HG02885 (cell line): ENCODE results near the gene RAB3A.
"Not testable (repeated sequence)": the region's sequence is repeated elsewhere in the genome, so short reads cannot be mapped to it uniquely, and the experiment has no call there.

ENCODE experiments used
- ATAC-seq: cut with Tn5 transposase; IDR thresholded peaks from one replicate; pipeline ENCODE4 v1.9.1; 2021; ENCODE audit warnings: mild to moderate bottlenecking; ENCODE audit not compliant: unreplicated experiment, poor library complexity

Gene RAB3A

GRCh38 chr19:18224525-18225354 lies 20.9 kb upstream of the RAB3A start:
- ATAC-seq = peak; percentile 91

GRCh38 chr19:18223860-18224524 lies 20.1 kb upstream of the RAB3A start:
- ATAC-seq = peak; percentile 35

- no peak for ATAC-seq
Observed at GRCh38 chr19:18221815-18222725, 18.2 kb upstream of the RAB3A start.

- ATAC-seq = no peak
Observed at GRCh38 chr19:18220632-18221275, 16.9 kb upstream of the RAB3A start.

GRCh38 chr19:18219911-18220631 lies 16.2 kb upstream of the RAB3A start:
- no peak for ATAC-seq

- no peak for ATAC-seq
Observed at GRCh38 chr19:18218600-18218999, 14.8 kb upstream of the RAB3A start.

GRCh38 chr19:18218159-18218558 lies 14.3 kb upstream of the RAB3A start:
- ATAC-seq = no peak

- ATAC-seq = no peak
Observed at GRCh38 chr19:18216789-18217188, 12.9 kb upstream of the RAB3A start.

GRCh38 chr19:18214779-18215433 lies 11.1 kb upstream of the RAB3A start:
- ATAC-seq = no peak

- no peak for ATAC-seq
Observed at GRCh38 chr19:18211683-18212082, 7.8 kb upstream of the RAB3A start.

GRCh38 chr19:18209912-18210311 lies 6.1 kb upstream of the RAB3A start:
- not testable (repeated sequence) for ATAC-seq

- ATAC-seq = no peak
Observed at GRCh38 chr19:18208098-18208951, 4.5 kb upstream of the RAB3A start.

GRCh38 chr19:18206018-18206417 lies 2.2 kb upstream of the RAB3A start:
- ATAC-seq = no peak

GRCh38 chr19:18205200-18205892 lies 1.5 kb upstream of the RAB3A start:
- no peak for ATAC-seq

GRCh38 chr19:18204394-18205199 lies 755 bp upstream of the RAB3A start:
- peak; percentile 12 for ATAC-seq

- no peak for ATAC-seq
Observed at GRCh38 chr19:18203408-18203862, 407 bp downstream of the RAB3A start.
